ENCODE results near the gene MFSD6. TPM values are rescaled to one million over a fixed set of nuclear protein-coding genes. Genes with fewer than 3 reads are reported as not detected.

MFSD6 gene
- total RNA-seq, 3 donors from 2014 or later (not counting 1 experiment from before 2014, with no cell fraction given), result 36.7 to 50.5 (median 48.0) TPM

GRCh38 chr2:190524928-190525327 lies 116.8 kb downstream of the MFSD6 start:
- H3K27me3 Mint-ChIP-seq (ENCODE audit: low read depth in 2 of 2), result no peaks in the 10 kb centered on the region
- H3K9me3 ChIP-seq (ENCODE audit: control insufficient read depth, insufficient read depth, low read length), result no peaks in the 10 kb centered on the region
- DNase-seq (no peak), ATAC-seq (no peak)
- no peaks in the 10 kb centered on the region for H3K27me3 ChIP-seq (ENCODE audit: control insufficient read depth, insufficient read depth, low read length)
- H3K36me3 ChIP-seq (ENCODE audit: control insufficient read depth, insufficient read depth, low read length), result no peaks in the 10 kb centered on the region
- peaks cover 11% of the 10 kb centered on the region for H3K4me1 ChIP-seq (ENCODE audit: control insufficient read depth, insufficient read depth, low read length)
- H3K36me3 Mint-ChIP-seq, result no peaks in the 10 kb centered on the region
- no peak overlapping the region for H3K27ac Mint-ChIP-seq
- no peak overlapping the region for H3K4me3 Mint-ChIP-seq
- TF ChIP-seq CTCF (IDR thresholded peaks at IDR 0.05), result no peak
- H3K27ac ChIP-seq (ENCODE audit: low read length), result no peak overlapping the region
- H3K4me1 Mint-ChIP-seq, result peaks cover 35 to 57% of the 10 kb centered on the region in 2 donors
- no peak overlapping the region for H3K4me3 ChIP-seq (ENCODE audit: low read length)
- intact Hi-C loops (cut with micrococcal nuclease), result loop anchor here (10.0 kb wide), 1 partner anchor 860 kb away; the partner anchor contains the start of gene ASNSD1
- no peaks in the 10 kb centered on the region for H3K9me3 Mint-ChIP-seq

GRCh38 chr2:190526105-190526750 lies 118.1 kb downstream of the MFSD6 start:
- 89% methylated on average over 3 of the region's 4 CpGs for WGBS (ENCODE audit: insufficient coverage)
- TF ChIP-seq CTCF (IDR thresholded peaks at IDR 0.05), result no peak
- H3K4me1 ChIP-seq (ENCODE audit: control insufficient read depth, insufficient read depth, low read length), result peaks cover 4% of the 10 kb centered on the region
- H3K27me3 Mint-ChIP-seq (ENCODE audit: low read depth in 2 of 2), result no peaks in the 10 kb centered on the region
- intact Hi-C loops (cut with micrococcal nuclease), result loop anchor here (10.0 kb wide), 1 partner anchor 861 kb away; the partner anchor contains the start of gene ASNSD1
- H3K36me3 Mint-ChIP-seq, result no peaks in the 10 kb centered on the region
- no peak overlapping the region for H3K27ac ChIP-seq (ENCODE audit: low read length)
- no peaks in the 10 kb centered on the region for H3K9me3 Mint-ChIP-seq
- no peak overlapping the region for H3K4me3 Mint-ChIP-seq
- peaks cover 30 to 47% of the 10 kb centered on the region in 2 donors for H3K4me1 Mint-ChIP-seq
- DNase-seq (no peak), ATAC-seq (peak; percentile 40 to 62 (median 62))
- H3K27me3 ChIP-seq (ENCODE audit: control insufficient read depth, insufficient read depth, low read length), result no peaks in the 10 kb centered on the region
- H3K27ac Mint-ChIP-seq, result peak overlapping the region; percentile 10 to 21
- no peak overlapping the region for H3K4me3 ChIP-seq (ENCODE audit: low read length)
- H3K36me3 ChIP-seq (ENCODE audit: control insufficient read depth, insufficient read depth, low read length), result no peaks in the 10 kb centered on the region
- H3K9me3 ChIP-seq (ENCODE audit: control insufficient read depth, insufficient read depth, low read length), result no peaks in the 10 kb centered on the region

- Histone ChIP-seq H3K27me3 (ENCODE audit: control insufficient read depth, insufficient read depth, low read length) (no peaks in the 10 kb centered on the region), H3K9me3 (ENCODE audit: control insufficient read depth, insufficient read depth, low read length) (no peaks in the 10 kb centered on the region), H3K36me3 (ENCODE audit: control insufficient read depth, insufficient read depth, low read length) (no peaks in the 10 kb centered on the region), H3K4me3 (ENCODE audit: low read length) (no peak overlapping the region), H3K27ac (ENCODE audit: low read length) (no peak overlapping the region), H3K4me1 (ENCODE audit: control insufficient read depth, insufficient read depth, low read length) (peaks cover 4% of the 10 kb centered on the region)
- Mint-ChIP-seq H3K4me3 (no peak overlapping the region), H3K9me3 (no peaks in the 10 kb centered on the region), H3K27ac (no peak overlapping the region), H3K36me3 (no peaks in the 10 kb centered on the region), H3K27me3 (ENCODE audit: low read depth in 2 of 2) (no peaks in the 10 kb centered on the region), H3K4me1 (peaks cover 29 to 40% of the 10 kb centered on the region in 2 donors)
- WGBS (ENCODE audit: insufficient coverage), result 100% methylated on average over 2 of the region's 4 CpGs
- intact Hi-C loops (cut with micrococcal nuclease), result loop anchor here (10.0 kb wide), 1 partner anchor 862 kb away; the partner anchor contains the start of gene ASNSD1
- no peak for ATAC-seq
- TF ChIP-seq CTCF (IDR thresholded peaks at IDR 0.05), result no peak
- no peak for DNase-seq
Measured at GRCh38 chr2:190527214-190527613, 119.1 kb downstream of the MFSD6 start.

- no peak overlapping the region for H3K4me3 Mint-ChIP-seq
- H3K27ac Mint-ChIP-seq, result no peak overlapping the region
- DNase-seq (no peak), ATAC-seq (no peak)
- H3K27me3 Mint-ChIP-seq (ENCODE audit: low read depth in 2 of 2), result no peaks in the 10 kb centered on the region
- no peaks in the 10 kb centered on the region for H3K36me3 Mint-ChIP-seq
- no peaks in the 10 kb centered on the region for H3K27me3 ChIP-seq (ENCODE audit: control insufficient read depth, insufficient read depth, low read length)
- no peak overlapping the region for H3K4me3 ChIP-seq (ENCODE audit: low read length)
- peaks cover 35 to 42% of the 10 kb centered on the region in 2 donors for H3K4me1 Mint-ChIP-seq
- peaks cover 8% of the 10 kb centered on the region for H3K4me1 ChIP-seq (ENCODE audit: control insufficient read depth, insufficient read depth, low read length)
- intact Hi-C loops (cut with micrococcal nuclease), result loop anchor here (10.0 kb wide), 1 partner anchor 863 kb away; the partner anchor contains the start of gene ASNSD1
- TF ChIP-seq CTCF (IDR thresholded peaks at IDR 0.05), result no peak
- H3K9me3 ChIP-seq (ENCODE audit: control insufficient read depth, insufficient read depth, low read length), result no peaks in the 10 kb centered on the region
- H3K27ac ChIP-seq (ENCODE audit: low read length), result no peak overlapping the region
- no peaks in the 10 kb centered on the region for H3K9me3 Mint-ChIP-seq
- H3K36me3 ChIP-seq (ENCODE audit: control insufficient read depth, insufficient read depth, low read length), result no peaks in the 10 kb centered on the region
Measured at GRCh38 chr2:190527918-190528317, 119.8 kb downstream of the MFSD6 start.

Measured in natural killer cell (primary cell).